NCI-H146 treated with DMSO at 0.1 percent for 48 hours (cell line): Measurements from ENCODE around the gene EXD3.
"Not testable (repeated sequence)": the region's sequence is repeated elsewhere in the genome, so short reads cannot be mapped to it uniquely, and the experiment has no call there.

Source experiments
- DNase-seq: peaks from one replicate; lab custom pipeline; 2025; ENCODE audit not compliant: unreplicated experiment; lab: John Stamatoyannopoulos, UW

Gene EXD3

DNA sequence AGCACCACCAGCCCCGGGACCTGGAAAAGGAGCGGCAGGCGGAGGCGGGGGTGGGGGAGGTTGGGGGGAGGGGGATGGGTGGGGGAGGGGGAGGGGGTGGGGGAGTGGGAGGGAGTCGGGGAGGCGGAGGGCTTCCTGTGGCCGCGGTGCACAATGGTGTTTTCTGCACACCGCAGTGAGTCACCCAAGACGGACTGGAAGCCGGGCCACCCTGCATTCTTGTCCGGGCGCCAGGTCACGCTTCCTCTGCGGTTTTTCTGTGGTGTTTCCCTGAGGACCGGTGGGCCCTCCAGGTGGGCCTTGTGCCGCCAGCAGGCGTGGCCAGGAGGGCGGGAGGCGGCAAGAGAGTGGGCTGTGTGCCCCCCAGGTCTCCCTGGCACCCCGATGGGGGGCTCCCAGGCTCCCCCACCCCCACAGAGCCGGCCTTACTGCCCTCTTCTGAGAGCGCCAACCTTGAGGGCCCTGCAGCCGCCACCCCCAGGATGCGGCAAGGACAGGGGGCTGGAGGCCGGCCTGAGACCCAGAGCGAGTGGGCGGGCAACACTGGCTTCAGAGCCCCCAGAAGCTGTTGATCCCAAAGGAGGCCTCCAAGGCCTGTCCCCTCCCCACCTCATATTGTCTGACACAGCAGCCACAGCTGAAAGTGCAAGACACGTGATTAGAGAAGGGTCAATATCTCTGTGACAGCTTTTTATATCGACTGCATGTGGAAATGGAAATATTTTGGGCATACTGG lies 11.1 kb downstream of the EXD3 start:
- no peak for DNase-seq

DNA sequence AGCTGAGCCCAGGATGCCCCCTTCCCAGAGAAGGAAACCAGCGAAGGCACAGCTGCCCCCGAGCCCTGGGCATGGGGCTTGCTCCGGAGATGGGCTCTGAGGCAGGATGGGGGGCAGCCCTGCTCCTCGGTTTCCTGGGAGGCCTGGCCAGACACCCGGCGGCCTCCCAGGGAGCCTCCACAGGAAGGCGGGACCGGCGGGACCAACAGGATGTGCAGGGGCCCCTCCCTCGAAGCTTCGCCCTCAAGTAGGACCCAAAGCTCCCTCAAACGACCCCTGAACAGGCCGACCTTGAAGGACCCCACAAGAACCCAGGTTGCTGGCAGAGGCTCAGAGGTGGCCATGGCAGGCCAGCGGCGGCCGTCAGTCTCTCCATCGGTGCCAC lies 11.7 kb downstream of the EXD3 start:
- DNase-seq = no peak

- no peak for DNase-seq
These were observed 12.1 kb downstream of the EXD3 start for GRCh38 chr9:137410891-137411249.

DNA sequence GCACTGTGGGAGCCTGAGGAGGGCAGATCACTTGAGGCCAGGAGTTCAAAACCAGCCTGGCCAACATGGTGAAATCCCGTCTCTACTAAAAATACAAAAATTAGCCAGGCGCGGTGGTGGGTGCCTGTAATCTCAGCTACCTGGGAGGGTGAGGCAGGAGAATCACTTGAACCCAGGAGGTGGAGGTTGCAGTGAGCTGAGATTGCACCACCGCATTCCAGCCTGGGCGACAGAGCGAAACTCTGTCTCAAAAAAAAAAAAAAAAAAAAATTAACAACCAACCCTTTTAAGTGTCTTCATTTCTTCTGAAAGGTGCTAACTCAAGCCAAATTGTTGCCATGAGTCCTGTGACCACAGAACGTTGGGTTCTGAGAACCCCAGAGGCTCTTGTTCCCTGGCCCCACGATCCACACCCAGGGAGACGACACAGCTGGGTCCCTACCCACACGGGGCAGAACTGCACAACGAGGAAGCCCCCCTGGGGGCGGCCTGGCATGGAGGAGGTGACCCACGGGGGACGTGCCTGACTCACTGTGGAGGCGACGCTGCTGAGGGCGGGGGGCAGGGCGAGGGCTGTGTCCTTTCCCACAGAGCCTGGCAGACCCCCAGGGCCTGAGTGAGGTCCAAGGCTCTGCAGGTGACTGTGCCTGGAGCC lies 12.6 kb downstream of the EXD3 start:
- DNase-seq = not testable (repeated sequence)

DNA sequence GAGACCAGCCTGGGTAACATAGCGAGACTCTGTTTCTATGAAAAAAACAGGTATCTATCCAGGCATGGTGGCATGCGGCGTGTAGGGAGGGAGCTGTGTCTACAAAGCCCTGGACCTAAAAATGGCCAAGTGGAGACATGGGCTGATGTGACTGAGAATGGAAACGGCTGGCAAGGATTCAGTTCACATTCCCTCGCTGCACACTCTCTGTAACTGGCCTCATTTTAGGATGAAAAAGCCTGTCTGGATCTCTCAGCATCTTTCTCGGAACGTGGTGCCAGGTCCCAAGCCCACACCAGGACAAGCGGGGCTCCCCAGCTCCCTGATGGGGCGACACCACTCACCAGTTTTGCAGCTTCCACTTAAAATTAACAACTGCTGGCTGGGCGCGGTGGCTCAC lies 13.4 kb downstream of the EXD3 start:
- DNase-seq = no peak

GRCh38 chr9:137408651-137409405 lies 14.1 kb downstream of the EXD3 start:
- DNase-seq = no peak

- no peak for DNase-seq
These were observed 15.2 kb downstream of the EXD3 start for GRCh38 chr9:137407590-137408300.

DNA sequence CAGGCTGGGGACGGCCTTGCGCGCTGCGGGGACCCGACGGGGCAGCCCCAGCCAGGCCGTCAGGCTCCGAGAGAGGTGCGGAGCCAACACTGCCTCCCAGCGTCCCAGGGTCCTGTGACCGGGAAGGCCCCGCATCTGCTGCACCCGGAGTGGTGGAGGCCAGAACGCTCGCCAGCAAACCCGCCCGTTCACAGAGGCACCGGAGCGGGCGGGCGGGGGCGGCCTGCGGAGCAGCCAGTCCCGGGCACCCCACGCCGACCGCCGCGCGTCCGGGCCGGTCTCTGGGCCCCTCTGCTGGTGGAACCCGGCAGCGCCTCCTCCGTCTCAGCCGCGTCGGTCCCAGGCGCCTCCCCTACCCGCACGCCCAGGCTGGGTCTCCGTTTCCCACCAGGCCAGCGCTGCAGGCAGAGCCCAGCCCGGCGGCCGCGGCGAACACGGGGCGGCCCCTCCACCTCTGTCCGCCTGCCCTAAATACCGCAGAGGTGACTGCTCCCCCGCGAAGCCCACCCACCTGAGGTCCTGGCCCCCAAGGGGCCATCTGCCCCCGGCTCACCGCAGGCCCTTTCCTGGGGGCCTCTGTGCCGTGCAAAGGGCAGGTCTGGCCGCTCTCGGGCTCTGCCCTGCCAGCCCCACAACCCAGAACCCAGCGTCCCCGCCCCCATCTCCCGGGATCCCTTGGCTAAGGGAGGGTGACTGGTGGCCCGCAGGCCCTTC lies 15.9 kb downstream of the EXD3 start:
- peak; percentile 21 for DNase-seq

GRCh38 chr9:137406085-137406760 lies 16.7 kb downstream of the EXD3 start:
- DNase-seq = no peak

DNA sequence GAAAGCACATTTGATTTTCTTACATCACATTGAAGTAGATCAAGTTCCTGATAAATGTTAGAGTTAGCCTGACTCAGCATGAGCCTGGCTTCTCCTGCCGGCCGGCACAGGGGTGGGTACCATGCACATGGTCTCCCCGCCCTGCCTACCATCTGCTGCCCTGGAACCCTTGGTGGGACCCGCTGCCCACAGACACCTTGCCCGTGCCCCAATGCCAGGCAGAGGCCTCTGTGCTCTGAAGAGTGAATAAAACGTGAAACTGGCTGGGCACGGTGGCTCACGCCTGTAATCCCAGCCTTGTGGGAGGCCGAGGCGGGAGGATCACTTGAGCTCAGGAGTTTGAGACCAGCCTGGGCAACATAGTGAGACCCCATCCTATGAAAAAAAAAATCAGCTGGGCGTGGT lies 17.3 kb downstream of the EXD3 start:
- DNase-seq = no peak

GRCh38 chr9:137404961-137405567 lies 17.9 kb downstream of the EXD3 start:
- no peak for DNase-seq

GRCh38 chr9:137403269-137403668 lies 19.7 kb downstream of the EXD3 start:
- DNase-seq = no peak

GRCh38 chr9:137402746-137403145 lies 20.2 kb downstream of the EXD3 start:
- DNase-seq = no peak

GRCh38 chr9:137398561-137399468 lies 24.1 kb downstream of the EXD3 start:
- no peak for DNase-seq

GRCh38 chr9:137397675-137398423 lies 25.1 kb downstream of the EXD3 start:
- no peak for DNase-seq

GRCh38 chr9:137396634-137397367 lies 26.2 kb downstream of the EXD3 start:
- no peak for DNase-seq

DNA sequence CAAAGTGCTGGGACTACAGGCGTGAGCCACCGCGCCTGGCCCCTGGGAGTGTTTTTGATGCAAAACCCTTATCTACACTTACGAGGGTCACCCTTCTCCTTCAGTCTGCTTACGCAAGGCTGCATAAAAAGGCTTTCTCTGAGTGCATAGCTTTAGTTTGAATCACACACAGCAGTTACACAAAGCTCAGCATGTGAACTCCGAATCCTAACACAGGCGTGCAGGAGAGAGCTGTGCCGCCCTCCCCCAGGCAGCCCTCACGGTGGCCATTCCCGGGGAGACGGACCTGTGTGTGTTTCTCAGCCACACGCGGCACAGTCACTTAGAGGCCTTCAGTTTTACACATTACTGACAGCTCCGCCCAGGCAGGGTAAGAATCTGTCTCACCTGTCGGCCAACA lies 26.7 kb downstream of the EXD3 start:
- no peak for DNase-seq

GRCh38 chr9:137395666-137396010 lies 27.3 kb downstream of the EXD3 start:
- no peak for DNase-seq
